ENCODE data around the gene METAP1.
A peak's percentile ranks its signal among the peaks of the same experiment; 100 is the strongest.

The METAP1 gene

GRCh38 chr4:98963538-98964433 is 31.7 kb upstream of the METAP1 start:
- Histone ChIP-seq H3K27me3 (ENCODE audit: insufficient read depth, low read length) (no peaks in the 10 kb centered on the region), H4K8ac (ENCODE audit: low read depth, low read length) (no peak overlapping the region), H4K12ac (ENCODE audit: low read depth, low read length) (no peak overlapping the region), H2BK120ac (ENCODE audit: insufficient read depth, low read length, poor library complexity) (no peak overlapping the region), H2BK12ac (ENCODE audit: low read length) (no peak overlapping the region), H3K9ac (ENCODE audit: low read length) (no peak overlapping the region), H3K4me1 (ENCODE audit: control insufficient read depth in 1 of 2, insufficient read depth in 2 of 2, low read length in 2 of 2) (peaks cover 0 to 3% of the 10 kb centered on the region in 2 experiments), H2AK5ac (ENCODE audit: low read length) (no peak overlapping the region), H3K14ac (ENCODE audit: low read length) (no peak overlapping the region), H2AFZ (ENCODE audit: insufficient read depth, low read length, poor library complexity) (no peak overlapping the region), H3K18ac (ENCODE audit: low read length) (no peak overlapping the region), H3K79me1 (ENCODE audit: low read length) (no peaks in the 10 kb centered on the region), H3K27ac (ENCODE audit: low read depth, low read length) (no peak overlapping the region), H3K79me2 (ENCODE audit: control insufficient read depth, insufficient read depth, low read length, poor library complexity) (no peaks in the 10 kb centered on the region), H3K9me3 (ENCODE audit: insufficient read depth, low read depth, low read length) (no peaks in the 10 kb centered on the region), H3K4ac (ENCODE audit: low read depth, low read length) (no peak overlapping the region), H3K36me3 (ENCODE audit: control insufficient read depth in 1 of 2, insufficient read depth in 2 of 2, low read length in 2 of 2) (no peaks in the 10 kb centered on the region), H4K91ac (ENCODE audit: low read depth, low read length) (no peak overlapping the region), H3K4me2 (ENCODE audit: low read length) (no peak overlapping the region), H3K23ac (ENCODE audit: low read length) (no peak overlapping the region), H3K4me3 (ENCODE audit: low read depth, low read length) (no peak overlapping the region), H2BK5ac (ENCODE audit: low read depth, low read length, poor library complexity) (no peak overlapping the region)
- DNase-seq: no peak
- WGBS (ENCODE audit: extremely low coverage, insufficient coverage, insufficient read length): no CpG with 5 or more reads among the region's 5 CpGs

DNA sequence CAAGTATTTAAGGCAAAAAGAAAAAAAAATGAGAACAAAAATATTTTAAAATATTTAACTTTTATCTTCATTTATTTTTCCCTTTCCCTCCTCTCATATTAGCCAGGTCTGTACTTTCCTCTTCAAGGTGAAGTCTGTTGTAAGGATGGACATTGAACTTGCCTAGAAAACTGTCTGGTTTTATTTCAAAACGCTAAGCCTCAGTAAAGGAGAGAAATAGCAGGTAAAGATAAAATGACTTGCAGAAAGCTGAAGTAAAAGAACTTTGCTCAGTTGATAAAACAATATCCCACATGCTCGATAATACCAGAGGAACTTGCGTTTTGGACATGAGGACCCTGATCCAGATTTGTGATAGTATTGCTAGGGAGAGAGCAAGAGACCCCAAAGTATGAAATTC is 28.6 kb upstream of the METAP1 start:
- H2AK5ac ChIP-seq (ENCODE audit: low read length): no peak overlapping the region
- H2AFZ ChIP-seq (ENCODE audit: insufficient read depth, low read length, poor library complexity): no peak overlapping the region
- H3K23ac ChIP-seq (ENCODE audit: low read length): no peak overlapping the region
- H3K4me1 ChIP-seq (ENCODE audit: control insufficient read depth in 1 of 2, insufficient read depth in 2 of 2, low read length in 2 of 2): peaks cover 0 to 5% of the 10 kb centered on the region in 2 experiments
- H3K18ac ChIP-seq (ENCODE audit: low read length): no peak overlapping the region
- H3K14ac ChIP-seq (ENCODE audit: low read length): no peak overlapping the region
- H3K4me3 ChIP-seq (ENCODE audit: low read depth, low read length): no peak overlapping the region
- no peaks in the 10 kb centered on the region for H3K79me1 ChIP-seq (ENCODE audit: low read length)
- no peaks in the 10 kb centered on the region for H3K9me3 ChIP-seq (ENCODE audit: insufficient read depth, low read depth, low read length)
- no peaks in the 10 kb centered on the region for H3K36me3 ChIP-seq (ENCODE audit: control insufficient read depth in 1 of 2, insufficient read depth in 2 of 2, low read length in 2 of 2)
- H4K8ac ChIP-seq (ENCODE audit: low read depth, low read length): no peak overlapping the region
- no peak for DNase-seq
- H3K9ac ChIP-seq (ENCODE audit: low read length): no peak overlapping the region
- H3K27ac ChIP-seq (ENCODE audit: low read depth, low read length): no peak overlapping the region
- no peak overlapping the region for H2BK5ac ChIP-seq (ENCODE audit: low read depth, low read length, poor library complexity)
- H3K79me2 ChIP-seq (ENCODE audit: control insufficient read depth, insufficient read depth, low read length, poor library complexity): no peaks in the 10 kb centered on the region
- no peaks in the 10 kb centered on the region for H3K27me3 ChIP-seq (ENCODE audit: insufficient read depth, low read length)
- H2BK12ac ChIP-seq (ENCODE audit: low read length): no peak overlapping the region
- no CpG with 5 or more reads among the region's 3 CpGs for WGBS (ENCODE audit: extremely low coverage, insufficient coverage, insufficient read length)
- H2BK120ac ChIP-seq (ENCODE audit: insufficient read depth, low read length, poor library complexity): no peak overlapping the region
- no peak overlapping the region for H3K4ac ChIP-seq (ENCODE audit: low read depth, low read length)
- no peak overlapping the region for H4K91ac ChIP-seq (ENCODE audit: low read depth, low read length)
- no peak overlapping the region for H3K4me2 ChIP-seq (ENCODE audit: low read length)
- no peak overlapping the region for H4K12ac ChIP-seq (ENCODE audit: low read depth, low read length)

GRCh38 chr4:98967786-98968329 is 27.7 kb upstream of the METAP1 start:
- Histone ChIP-seq H3K4ac (ENCODE audit: low read depth, low read length) (no peak overlapping the region), H3K4me3 (ENCODE audit: low read depth, low read length) (no peak overlapping the region), H2AK5ac (ENCODE audit: low read length) (no peak overlapping the region), H3K4me2 (ENCODE audit: low read length) (no peak overlapping the region), H3K79me2 (ENCODE audit: control insufficient read depth, insufficient read depth, low read length, poor library complexity) (no peaks in the 10 kb centered on the region), H3K27ac (ENCODE audit: low read depth, low read length) (no peak overlapping the region), H4K8ac (ENCODE audit: low read depth, low read length) (no peak overlapping the region), H3K36me3 (ENCODE audit: control insufficient read depth in 1 of 2, insufficient read depth in 2 of 2, low read length in 2 of 2) (no peaks in the 10 kb centered on the region), H3K9me3 (ENCODE audit: insufficient read depth, low read depth, low read length) (no peaks in the 10 kb centered on the region), H3K14ac (ENCODE audit: low read length) (no peak overlapping the region), H3K9ac (ENCODE audit: low read length) (no peak overlapping the region), H4K91ac (ENCODE audit: low read depth, low read length) (no peak overlapping the region), H3K27me3 (ENCODE audit: insufficient read depth, low read length) (no peaks in the 10 kb centered on the region), H3K4me1 (ENCODE audit: control insufficient read depth in 1 of 2, insufficient read depth in 2 of 2, low read length in 2 of 2) (peaks cover 0 to 5% of the 10 kb centered on the region in 2 experiments), H3K79me1 (ENCODE audit: low read length) (no peaks in the 10 kb centered on the region), H2BK5ac (ENCODE audit: low read depth, low read length, poor library complexity) (no peak overlapping the region), H3K18ac (ENCODE audit: low read length) (no peak overlapping the region), H3K23ac (ENCODE audit: low read length) (no peak overlapping the region), H2AFZ (ENCODE audit: insufficient read depth, low read length, poor library complexity) (no peak overlapping the region), H4K12ac (ENCODE audit: low read depth, low read length) (no peak overlapping the region), H2BK12ac (ENCODE audit: low read length) (no peak overlapping the region), H2BK120ac (ENCODE audit: insufficient read depth, low read length, poor library complexity) (no peak overlapping the region)
- WGBS (ENCODE audit: extremely low coverage, insufficient coverage, insufficient read length): no CpG with 5 or more reads among the region's 3 CpGs
- no peak for DNase-seq

DNA sequence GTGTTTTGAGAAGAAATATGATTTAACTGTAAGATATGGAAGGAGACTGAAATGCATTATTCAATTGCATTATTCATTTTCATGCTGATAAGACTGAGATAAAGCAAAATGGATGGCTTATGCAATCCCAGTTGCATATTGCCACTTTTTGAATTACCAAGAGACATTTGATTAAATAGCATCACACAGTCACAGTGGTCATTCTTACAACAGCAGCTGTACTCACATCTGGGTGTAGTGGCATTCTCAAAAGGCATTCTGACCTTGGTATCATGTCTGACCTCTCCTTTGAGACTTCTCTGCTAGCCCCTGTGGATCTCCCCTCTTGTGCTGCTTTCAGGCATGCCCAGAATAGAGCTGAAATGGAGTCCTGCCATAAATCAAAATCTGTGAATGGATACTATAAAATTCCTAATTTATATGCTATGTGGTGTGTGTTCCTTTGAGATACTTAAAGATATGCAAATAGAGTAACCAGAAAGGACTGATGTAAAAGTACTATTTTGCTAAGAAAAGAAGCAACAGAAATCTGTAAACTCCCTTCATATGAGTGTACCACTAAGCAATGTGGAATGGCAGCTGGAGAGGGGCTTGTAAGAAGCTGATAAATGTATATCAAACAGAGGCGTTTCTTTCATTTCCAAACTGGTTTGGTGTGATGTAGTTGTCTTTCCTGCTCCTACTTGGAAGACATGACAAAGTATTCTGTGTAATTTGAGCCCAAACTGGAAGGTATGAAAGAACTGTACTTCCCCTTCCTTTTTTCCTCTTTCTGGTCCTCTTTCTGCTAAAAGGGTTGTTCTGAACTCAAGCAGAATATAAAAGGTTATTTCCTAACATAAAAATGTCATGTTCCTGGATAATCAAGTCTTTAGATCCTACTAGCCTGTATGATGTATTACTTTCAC is 25.4 kb upstream of the METAP1 start:
- no peak overlapping the region for H4K8ac ChIP-seq (ENCODE audit: low read depth, low read length)
- H3K9ac ChIP-seq (ENCODE audit: low read length): no peak overlapping the region
- H3K27me3 ChIP-seq (ENCODE audit: insufficient read depth, low read length): no peaks in the 10 kb centered on the region
- H3K18ac ChIP-seq (ENCODE audit: low read length): no peak overlapping the region
- no peak overlapping the region for H2BK120ac ChIP-seq (ENCODE audit: insufficient read depth, low read length, poor library complexity)
- H2BK5ac ChIP-seq (ENCODE audit: low read depth, low read length, poor library complexity): no peak overlapping the region
- no peak overlapping the region for H3K4ac ChIP-seq (ENCODE audit: low read depth, low read length)
- no peaks in the 10 kb centered on the region for H3K79me2 ChIP-seq (ENCODE audit: control insufficient read depth, insufficient read depth, low read length, poor library complexity)
- H3K4me2 ChIP-seq (ENCODE audit: low read length): no peak overlapping the region
- no peak overlapping the region for H2AK5ac ChIP-seq (ENCODE audit: low read length)
- H3K23ac ChIP-seq (ENCODE audit: low read length): no peak overlapping the region
- no peaks in the 10 kb centered on the region for H3K9me3 ChIP-seq (ENCODE audit: insufficient read depth, low read depth, low read length)
- H3K79me1 ChIP-seq (ENCODE audit: low read length): no peaks in the 10 kb centered on the region
- H3K36me3 ChIP-seq (ENCODE audit: control insufficient read depth in 1 of 2, insufficient read depth in 2 of 2, low read length in 2 of 2): no peaks in the 10 kb centered on the region
- no peak overlapping the region for H3K27ac ChIP-seq (ENCODE audit: low read depth, low read length)
- no CpG with 5 or more reads among the region's 1 CpG for WGBS (ENCODE audit: extremely low coverage, insufficient coverage, insufficient read length)
- no peak for DNase-seq
- H3K14ac ChIP-seq (ENCODE audit: low read length): no peak overlapping the region
- peaks cover 0 to 2% of the 10 kb centered on the region in 2 experiments for H3K4me1 ChIP-seq (ENCODE audit: control insufficient read depth in 1 of 2, insufficient read depth in 2 of 2, low read length in 2 of 2)
- H3K4me3 ChIP-seq (ENCODE audit: low read depth, low read length): no peak overlapping the region
- peak overlapping the region; percentile 31 for H2BK12ac ChIP-seq (ENCODE audit: low read length)
- H4K12ac ChIP-seq (ENCODE audit: low read depth, low read length): no peak overlapping the region
- no peak overlapping the region for H2AFZ ChIP-seq (ENCODE audit: insufficient read depth, low read length, poor library complexity)
- H4K91ac ChIP-seq (ENCODE audit: low read depth, low read length): no peak overlapping the region
